Glomerular visceral epithelial cell (primary cell): ENCODE data around the gene TTC28.
"Not testable (repeated sequence)": the region's sequence is repeated elsewhere in the genome, so short reads cannot be mapped to it uniquely, and the experiment has no call there.

Experiments
- DNase-seq: peaks from one replicate; pipeline ENCODE4 v3.0.0-alpha.2; 2016; ENCODE audit errors: extremely low spot score

The TTC28 gene

GRCh38 chr22:28183078-28183860 is 496.4 kb downstream of the TTC28 start:
- DNase-seq, result no peak

- DNase-seq, result peak; percentile 2
These were observed 498.6 kb downstream of the TTC28 start for GRCh38 chr22:28180804-28181731.

DNA sequence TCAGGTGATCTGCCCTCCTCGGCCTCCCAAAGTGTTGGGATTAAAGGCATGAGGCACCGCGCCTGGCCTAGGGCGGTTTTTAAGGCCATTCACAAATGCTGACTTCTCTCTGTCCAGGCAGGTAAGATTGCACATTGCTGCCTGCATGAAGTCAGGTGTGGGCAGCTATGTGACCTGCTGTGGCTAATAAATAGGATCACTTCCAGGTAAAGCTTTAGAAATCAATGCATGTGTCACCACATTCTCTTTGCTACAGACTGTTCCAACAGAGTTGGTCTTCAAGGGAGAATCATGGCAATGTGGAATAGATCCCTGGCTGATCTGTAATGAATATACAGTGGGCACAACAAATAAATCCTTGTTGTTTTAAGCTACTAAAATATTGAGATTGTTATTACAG is 500.2 kb downstream of the TTC28 start:
- no peak for DNase-seq

DNA sequence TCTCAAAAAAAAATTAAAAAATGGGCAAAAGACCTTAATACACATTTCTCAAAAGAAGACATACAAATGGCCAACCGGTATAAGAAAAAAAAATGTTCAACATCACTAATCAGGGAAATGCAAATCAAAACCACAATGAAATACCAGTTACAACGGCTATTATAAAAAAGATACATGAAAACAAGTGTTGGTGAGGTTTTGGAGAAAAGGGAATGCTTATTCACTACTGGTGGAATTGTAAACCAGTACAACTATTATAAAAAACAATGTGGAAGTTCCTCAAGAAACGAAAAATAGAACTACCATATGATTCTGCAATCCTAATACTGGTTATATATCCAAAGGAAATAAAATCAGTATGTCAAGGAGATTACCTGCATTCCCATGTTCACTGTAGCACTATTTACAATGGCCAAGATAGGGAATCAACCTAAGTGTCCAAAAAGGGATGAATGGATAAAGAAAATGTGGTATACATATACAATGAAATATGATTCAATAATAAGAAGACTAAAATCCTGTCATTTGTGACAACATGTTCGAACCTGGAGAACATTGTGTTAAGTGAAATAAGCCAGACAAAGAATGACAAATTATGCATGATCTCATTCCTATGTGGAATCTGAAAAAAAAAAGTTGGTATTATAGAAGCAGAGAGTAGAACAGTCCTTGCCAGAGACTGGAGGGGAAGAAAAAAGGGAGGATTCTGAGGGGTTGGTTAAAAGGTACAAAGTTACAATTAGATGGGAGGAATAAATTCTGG is 503.7 kb downstream of the TTC28 start:
- DNase-seq, result no peak

DNA sequence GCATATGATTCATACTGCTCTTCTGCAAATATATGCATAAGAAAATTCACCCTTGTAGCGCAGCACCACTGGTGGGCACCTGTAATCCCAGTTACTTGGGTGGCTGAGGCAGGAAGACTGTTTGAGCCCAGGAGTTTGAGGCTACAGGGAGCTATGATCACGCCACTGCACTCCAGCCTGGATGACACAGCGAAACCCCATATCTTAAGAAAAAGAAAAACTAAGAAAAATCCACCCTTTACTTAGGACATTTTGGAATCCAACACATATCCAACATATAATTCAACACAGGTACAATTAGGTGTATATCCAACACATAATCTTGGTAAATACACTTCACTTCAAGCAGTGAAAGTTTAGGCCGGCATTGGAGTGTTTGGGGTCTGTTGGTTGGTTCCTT is 505.1 kb downstream of the TTC28 start:
- no peak for DNase-seq

GRCh38 chr22:28172892-28173670 is 506.6 kb downstream of the TTC28 start:
- no peak for DNase-seq

- DNase-seq, result no peak
These were observed 507.9 kb downstream of the TTC28 start for GRCh38 chr22:28171712-28172111.

DNA sequence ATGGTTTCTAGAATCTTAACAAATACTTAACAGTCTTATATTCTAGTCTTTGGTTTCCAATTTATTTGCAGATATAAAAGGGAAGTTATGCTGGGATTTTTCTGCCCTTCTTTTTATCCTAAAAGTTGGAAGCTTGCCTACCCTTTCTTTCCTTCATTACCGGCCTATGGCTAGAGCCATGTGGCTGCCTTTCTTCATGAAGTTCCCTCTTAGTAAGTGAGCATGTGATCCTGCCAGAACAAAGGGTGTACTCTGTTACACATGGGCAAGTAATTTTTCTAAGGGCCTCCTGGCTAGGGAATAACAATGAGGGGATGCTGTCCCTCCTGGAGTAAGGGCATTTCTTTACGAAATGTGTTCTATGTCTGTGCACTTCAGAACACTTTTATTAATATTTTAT is 508.5 kb downstream of the TTC28 start:
- no peak for DNase-seq

GRCh38 chr22:28169314-28169713 is 510.3 kb downstream of the TTC28 start:
- DNase-seq, result not testable (repeated sequence)

- DNase-seq, result no peak
These were observed 523.8 kb downstream of the TTC28 start for GRCh38 chr22:28155808-28156207.

DNA sequence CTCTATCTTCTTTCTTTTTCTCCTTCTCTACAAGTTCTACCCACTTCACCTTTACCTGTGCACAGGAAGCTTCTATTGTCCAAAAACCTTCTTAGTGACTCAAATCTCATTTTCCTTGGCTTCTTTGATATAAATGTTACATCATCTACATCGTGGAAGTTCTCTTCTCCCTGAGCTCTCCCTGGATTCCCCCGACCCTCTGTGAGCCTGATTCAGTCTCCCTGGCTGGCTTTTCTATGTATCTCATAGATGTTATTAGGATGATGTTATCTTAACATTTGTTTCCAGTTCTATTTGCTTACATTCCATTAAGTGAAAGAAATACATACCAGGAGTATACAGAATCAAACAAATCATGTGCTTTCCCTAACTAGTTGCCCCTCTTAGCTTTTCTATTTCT is 524.8 kb downstream of the TTC28 start:
- DNase-seq, result no peak

GRCh38 chr22:28151151-28151816 is 528.4 kb downstream of the TTC28 start:
- DNase-seq, result no peak

DNA sequence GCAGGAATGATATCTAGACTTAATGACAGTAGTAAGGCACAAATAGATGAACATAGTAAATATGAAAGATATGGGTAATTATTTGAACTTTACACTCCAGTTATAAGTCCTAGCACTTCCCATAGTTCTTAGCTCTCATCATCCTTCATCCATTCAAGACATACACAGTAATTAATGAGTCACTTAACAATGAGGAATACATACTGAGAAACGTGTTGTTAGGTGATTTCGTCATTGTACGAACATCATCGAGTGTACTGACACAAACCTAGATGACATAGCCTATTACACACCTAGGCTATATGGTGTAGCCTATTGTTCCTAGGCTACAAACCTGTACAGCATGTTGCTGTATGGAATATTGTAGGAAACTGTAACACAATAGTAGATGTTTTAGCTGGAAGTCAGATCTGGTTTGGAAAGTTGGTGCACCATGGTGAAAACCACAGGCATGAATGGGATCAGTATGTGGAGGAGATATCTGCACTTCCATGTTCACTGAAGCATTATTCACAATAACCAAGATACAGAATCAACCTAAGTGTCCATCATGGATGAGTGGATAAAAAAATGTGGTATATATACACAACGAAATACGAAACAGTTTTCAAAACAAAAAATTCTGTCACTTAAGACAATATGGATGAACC is 530.7 kb downstream of the TTC28 start:
- DNase-seq, result peak; percentile 46

DNA sequence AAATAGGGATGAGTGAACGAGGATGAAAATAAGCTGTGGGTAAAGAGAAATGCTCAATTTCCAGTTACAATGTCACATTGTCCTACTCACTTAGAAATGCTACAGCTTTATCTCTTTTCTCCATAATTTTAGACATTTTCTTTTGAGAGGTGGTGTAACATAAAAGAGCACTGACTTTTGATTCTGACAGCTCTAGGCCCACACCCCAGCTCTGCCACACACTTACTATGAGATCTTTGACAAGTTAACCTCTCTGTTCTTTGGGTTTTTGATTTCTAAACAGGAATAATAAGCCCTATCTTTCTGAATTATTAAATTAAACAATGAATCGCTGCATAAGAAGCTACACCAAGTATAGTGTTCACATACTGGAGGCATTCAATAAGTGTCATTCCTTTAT is 532.2 kb downstream of the TTC28 start:
- no peak for DNase-seq

DNA sequence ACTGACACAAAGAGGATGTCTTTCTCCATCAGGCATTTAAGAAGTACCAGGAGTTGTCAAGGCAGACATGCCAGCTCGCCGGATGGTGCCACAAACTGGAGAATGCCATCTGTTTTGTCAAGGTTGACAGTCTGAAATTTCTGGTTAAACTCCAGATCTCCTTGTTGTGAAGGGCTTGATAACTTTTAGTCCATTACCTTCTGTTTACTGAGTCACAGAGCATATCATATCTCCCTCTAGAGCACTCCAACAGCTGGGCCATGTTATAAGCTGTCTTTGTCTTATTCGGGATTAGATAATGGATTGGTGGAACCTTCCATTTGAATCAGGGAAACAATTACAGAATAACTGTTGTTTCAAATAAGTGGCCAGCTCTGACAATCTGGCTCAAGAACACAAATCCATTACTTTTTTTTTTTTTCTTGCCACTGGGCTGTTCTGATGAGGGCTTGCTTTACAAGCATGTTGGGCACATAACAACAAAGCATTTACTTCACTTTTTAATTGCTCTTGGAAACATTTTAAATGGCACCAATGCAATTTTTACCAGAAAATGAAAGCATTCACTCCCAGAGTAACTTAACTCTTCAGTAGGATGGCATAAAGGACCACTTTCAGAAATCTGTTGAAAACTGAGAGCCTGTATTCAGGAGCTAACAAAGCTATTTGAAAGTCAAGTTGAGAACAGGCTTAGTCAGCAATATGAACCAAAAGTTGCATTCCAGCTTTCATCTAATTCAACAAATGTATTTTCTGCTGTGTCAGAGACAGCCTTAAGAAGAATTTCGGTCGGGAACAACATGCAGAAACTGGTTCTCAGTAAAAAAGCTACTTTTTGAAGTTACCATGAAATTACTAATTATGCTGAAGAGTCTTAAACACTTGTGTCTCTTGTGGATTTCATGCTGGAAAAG is 533.0 kb downstream of the TTC28 start:
- DNase-seq, result no peak

- no peak for DNase-seq
These were observed 535.5 kb downstream of the TTC28 start for GRCh38 chr22:28143961-28144745.

DNA sequence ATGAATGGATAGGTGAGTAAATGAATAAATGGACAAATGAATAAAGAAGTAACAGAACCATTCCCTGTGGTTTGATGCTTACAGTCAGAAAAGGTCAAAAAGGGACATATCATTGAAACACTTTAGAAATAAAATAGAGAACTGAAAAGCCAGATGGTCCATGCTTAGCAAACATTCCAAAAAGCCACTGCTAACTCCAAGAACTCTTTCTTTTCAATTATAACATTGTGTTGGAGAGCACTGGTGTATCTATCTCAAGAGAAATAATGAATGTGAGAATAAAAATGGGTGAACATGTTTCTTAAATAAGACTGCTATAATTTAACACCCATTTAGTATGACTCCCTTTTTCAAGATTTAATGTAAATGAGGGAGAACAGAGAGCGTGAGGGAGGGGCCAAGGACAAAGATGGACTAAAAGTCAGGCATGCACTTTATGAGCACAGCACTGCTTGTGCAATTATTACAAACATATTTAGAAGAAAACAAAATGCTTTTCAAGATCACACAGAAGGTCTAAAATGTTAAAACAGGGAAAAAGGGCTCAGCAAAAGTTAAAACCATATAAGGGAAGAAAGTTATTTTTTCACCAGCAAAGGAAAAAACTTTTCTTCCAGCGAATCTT is 536.3 kb downstream of the TTC28 start:
- DNase-seq, result no peak
